GM12874 (cell line): Measurements from ENCODE around the gene SEMA7A.

Source experiments
- TF ChIP-seq, protein P1 (sequence below): IDR thresholded peaks from 2 replicates; pipeline ENCODE4 v1.5.1; 2011; ENCODE audit warnings: low read depth, mild to moderate bottlenecking, control low read depth, low read length, moderate library complexity; ENCODE audit not compliant: insufficient read depth

SEMA7A gene

DNA sequence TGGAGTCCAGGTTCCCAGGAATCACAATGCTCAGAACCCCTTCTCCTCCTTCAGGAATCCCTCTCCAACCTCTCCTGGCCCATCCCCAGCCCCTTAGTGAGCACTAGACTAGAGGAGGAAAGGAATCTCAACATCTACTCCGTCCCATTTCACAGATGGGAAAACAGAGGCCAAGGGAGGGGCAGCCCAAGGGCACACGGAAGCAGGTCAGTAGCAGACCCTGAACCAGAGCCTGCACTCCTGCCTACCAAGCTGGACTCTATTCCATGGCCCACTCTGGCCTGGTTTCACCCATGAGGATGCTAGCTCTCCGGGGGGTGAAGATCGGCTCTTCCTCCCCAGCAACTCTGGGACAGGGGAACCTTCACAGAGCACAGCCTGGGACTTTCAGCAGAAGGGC lies 14.3 kb downstream of the SEMA7A start:
- TF ChIP-seq, protein P1, sequence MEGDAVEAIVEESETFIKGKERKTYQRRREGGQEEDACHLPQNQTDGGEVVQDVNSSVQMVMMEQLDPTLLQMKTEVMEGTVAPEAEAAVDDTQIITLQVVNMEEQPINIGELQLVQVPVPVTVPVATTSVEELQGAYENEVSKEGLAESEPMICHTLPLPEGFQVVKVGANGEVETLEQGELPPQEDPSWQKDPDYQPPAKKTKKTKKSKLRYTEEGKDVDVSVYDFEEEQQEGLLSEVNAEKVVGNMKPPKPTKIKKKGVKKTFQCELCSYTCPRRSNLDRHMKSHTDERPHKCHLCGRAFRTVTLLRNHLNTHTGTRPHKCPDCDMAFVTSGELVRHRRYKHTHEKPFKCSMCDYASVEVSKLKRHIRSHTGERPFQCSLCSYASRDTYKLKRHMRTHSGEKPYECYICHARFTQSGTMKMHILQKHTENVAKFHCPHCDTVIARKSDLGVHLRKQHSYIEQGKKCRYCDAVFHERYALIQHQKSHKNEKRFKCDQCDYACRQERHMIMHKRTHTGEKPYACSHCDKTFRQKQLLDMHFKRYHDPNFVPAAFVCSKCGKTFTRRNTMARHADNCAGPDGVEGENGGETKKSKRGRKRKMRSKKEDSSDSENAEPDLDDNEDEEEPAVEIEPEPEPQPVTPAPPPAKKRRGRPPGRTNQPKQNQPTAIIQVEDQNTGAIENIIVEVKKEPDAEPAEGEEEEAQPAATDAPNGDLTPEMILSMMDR, result no peak

DNA sequence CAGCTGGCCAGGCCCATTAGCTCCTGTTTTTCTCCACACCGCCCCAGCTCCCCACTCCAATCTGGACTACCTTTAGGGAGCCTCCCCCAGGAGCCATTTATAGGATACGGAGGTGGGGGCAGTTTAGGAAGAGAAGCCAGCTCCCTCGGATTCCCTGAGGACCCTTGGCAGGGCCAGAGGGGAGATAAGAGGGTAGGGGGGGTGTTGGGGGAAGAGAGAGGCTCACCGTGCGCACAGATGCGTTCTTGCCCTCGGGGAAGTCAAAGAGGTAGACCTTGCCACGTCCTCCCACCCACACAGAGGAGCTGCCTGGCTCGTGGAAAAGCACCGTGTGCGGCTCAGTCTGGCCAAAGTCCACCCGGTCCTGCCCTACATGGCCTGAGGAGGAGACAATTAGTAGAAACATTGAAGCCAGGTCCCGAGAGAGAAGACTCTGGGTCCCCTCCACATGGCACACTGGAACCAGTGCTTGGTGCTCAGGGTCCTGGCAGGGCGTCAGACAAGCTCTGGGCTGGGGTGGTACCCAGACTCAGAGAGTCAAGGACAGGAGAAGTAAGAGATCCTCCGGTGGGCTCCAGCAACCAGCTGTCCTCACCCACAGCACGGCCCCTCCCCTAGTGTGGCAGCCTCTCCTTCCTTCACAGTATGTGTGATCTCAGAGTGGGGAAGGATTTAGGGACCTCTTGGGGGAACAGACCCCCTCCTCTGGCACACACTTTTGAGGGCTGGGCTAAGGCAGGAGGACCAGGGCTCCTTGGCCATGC lies 15.0 kb downstream of the SEMA7A start:
- TF ChIP-seq, protein P1, result no peak

DNA sequence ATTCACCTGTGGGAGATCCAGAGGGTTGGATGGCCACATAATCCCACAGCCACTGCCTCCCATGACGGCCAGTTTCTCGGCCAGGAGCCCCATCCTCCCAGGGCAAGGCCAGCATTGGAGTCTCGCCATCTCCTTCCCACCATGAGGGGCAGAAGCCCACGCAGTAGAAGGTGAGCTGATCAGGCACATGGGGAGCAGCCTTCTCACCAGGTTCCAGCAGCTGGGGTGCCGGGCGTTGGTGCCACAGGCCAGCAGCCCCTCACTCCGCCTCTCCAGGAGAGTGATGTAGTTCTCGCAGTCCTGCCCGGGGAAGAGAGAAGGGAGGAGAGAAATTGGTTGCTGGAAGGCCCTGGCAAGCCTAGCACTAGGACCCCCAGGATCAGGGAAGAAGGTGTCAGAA lies 16.1 kb downstream of the SEMA7A start:
- TF ChIP-seq, protein P1, result no peak

DNA sequence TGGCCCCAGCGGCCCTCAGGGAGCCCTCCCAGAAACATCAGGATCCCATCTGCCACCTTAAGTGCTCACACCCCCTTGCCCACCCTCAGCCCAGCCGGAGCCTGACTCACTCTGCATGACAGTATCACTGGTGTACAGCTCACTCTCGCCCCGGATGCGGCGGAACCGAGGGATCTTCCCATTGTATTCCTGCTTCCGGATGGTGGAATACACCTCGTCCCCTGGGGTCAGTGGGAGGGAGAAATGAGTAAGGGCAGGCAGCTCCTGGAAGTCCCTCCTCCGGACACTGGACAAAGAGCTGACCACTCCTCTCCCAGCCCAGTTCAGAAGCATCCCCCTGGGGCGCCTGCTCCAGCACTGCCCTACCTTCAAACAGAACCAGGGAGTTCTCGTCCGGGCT lies 16.5 kb downstream of the SEMA7A start:
- TF ChIP-seq, protein P1, result no peak

DNA sequence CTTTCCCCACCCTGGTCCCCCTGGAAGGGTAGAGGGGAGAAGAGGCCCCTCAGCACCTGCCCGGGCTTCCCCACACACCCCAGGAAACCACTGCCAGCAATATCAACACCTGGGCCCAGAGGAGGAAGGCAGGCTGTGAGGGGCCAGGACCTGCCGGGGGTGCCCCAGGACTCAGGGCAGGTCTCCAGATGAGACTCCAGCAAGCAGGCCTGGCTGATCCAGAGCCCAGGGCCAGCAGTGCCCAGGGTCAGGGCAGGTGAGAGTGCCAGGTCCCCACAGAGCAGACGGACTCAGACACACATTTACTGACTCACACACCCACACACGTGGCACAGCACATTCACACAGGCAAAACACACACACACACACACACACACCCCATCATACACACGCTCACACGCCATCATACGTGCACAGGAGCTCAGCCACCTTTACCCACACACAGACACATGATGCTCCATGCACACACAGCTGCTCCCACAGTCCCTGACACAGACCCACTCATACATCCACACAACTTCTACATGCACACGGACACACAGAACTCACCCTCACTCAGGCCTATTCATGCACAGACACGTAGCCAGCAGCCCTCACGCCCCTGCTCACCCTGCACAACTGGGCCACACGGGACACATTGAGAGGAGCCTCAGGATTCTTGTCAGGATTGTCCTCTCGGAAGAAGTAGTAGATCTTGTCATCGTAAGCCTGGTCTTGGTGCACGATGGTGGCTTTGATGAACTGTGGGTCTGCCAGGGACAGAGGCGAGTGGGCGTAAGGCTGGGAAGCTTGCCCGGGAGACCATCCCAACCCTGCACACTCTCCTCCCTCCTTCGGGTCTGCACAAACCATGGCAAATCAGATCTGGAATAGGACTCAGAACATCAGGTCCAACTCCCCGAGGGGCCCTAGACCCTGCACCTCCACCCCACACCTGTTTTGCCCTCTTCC lies 17.5 kb downstream of the SEMA7A start:
- TF ChIP-seq, protein P1, result no peak

DNA sequence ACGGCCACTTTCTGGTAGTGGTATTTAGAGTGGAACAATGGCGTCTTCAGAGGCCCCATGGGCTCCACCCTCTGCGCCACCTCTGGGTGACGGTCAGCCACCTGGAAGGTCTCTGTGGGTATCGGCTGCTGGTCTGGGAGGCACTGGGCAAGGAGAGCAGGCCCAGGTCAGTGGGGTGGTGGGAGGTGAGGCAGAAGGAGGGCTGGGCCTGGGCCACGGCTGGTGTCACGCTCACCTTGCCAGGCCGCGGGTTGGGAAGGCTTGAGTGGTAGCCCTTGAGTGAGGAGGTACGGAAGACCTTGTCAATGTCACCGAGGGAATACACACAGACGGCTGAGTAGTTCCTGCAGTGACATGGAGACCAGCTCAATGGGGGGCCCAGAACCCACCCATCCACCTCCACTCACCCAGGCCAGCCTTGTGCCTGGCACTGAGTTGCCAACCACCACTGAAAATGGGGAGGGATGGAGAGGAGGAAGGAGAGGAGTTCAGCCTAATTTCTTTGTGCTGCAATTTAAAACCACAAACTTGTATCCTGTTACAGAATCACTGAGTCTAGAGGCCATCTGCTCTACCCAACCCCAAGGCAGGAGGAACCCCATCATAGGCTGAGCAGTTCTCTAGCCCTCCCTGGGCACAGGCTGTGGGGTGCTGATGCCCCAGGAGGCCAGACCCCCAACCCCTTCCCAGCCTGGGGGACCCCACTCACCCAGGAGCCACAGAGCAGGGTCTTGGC lies 19.0 kb downstream of the SEMA7A start:
- TF ChIP-seq, protein P1, result no peak
